ENCODE data around the gene ARL5C.

Gene ARL5C, protein sequence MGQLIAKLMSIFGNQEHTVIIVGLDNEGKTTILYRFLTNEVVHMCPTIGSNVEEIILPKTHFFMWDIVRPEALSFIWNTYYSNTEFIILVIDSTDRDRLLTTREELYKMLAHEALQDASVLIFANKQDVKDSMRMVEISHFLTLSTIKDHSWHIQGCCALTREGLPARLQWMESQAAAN

DNA sequence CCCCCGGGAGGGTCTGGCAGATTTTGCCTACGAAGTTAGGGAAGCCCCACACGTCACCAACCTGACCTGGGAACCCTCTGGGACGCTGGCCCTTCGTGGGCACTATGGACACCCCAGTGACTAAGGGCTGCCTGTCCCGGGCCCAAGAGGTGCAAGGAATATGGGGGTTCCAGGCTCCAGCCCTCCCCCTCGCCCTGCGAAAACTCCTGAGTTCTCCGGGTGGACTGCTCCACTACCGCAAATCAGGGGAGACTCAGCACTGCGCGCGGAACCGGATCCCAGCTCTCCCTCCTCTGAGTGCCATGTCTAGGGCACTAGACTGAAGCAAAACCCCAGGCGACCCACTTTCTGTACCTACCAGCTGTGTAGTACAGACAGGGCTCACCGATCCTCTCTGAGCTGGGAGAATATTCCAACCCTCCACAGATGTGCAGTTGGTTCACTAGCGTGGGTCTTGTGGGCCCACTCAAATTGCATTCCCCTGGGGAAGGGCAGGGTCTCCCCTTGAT, at the start of gene ARL5C:
TSS of gene ARL5C (minus strand) at position 321 of the 509 bp plus-strand sequence. CDS start 401 bp downstream, outside the sequence.
- FAIRE-seq, result no peak

DNA sequence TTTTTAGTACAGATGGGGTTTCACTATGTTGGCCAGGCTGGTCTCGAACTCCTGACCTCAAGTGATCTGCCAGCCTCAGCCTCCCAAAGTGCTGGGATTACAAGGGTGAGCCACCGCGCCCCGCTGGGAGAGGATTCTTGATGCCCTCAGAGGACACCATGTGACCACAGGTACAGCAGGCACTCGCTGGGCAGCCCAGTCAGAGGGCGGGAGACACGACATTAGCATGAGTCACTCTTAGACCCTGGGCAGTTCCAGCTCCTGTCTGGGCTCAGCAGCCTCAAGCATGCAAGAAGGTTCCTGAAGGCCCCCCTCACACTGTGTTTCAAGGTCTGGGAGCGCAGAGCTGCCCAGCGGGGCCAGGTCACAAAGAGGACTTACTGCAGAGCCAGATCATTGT, 47.9 kb upstream of the ARL5C start:
- FAIRE-seq, result no peak

DNA sequence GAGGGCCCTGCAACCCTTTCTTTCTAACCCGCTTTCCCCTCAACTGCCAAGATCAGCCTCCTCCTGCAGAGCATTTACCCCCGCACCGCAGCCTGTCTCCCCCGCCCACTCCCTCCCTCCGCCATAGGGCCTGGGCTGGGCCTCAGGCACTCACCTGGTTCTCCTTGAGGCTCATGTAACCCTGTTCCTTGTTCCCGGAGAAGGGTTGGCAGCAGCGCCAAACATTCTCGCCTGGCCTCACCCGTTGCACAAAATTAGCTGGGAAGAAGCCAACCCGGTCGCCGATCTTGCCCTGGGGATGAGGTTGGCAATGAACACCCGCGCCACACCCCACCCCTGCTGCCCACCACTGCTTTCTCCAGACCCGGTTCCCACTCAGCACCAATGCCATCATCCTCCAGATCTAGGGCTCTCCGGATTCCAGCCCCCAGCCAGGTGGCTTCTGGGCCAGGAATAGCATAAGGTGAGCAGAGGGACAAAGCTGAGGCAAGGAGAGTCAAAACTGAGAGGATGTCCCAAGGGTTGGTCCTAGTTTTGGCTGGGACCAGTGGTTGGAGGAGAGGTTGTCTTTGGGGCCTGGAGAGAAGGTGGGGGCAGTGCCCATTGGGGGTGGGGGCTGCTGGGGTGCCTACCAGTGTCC, 47.0 kb upstream of the ARL5C start:
- no peak for FAIRE-seq

DNA sequence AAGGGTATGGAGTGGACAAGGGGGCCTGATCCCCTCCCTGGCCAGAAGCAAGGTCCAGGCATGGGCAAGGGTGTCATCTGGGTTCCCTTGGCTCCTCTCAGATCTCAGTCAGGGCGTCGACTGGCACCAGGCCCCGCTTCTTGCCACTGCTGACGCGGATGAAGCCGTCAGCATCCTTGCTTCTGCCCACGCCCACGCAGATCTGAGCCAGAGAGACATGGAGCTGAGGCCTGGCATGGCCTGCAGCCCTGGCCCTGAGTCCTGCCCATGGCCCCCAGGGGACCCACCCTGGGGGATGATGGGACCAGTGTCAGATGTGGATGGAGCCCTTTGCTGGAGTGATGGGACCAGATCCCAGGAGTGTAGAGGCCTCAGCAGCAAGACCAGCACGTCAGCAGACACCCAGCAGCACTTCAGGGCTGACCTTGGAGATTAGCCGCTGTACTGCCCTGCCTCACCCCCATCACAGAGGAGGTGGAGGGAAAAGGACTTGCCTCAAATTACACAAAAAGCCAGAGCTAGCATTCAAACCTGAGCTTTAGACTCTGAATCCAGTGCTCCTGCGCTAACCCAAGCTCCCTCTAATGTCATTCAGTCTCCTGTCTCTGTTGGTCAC, 46.3 kb upstream of the ARL5C start:
- FAIRE-seq, result no peak

DNA sequence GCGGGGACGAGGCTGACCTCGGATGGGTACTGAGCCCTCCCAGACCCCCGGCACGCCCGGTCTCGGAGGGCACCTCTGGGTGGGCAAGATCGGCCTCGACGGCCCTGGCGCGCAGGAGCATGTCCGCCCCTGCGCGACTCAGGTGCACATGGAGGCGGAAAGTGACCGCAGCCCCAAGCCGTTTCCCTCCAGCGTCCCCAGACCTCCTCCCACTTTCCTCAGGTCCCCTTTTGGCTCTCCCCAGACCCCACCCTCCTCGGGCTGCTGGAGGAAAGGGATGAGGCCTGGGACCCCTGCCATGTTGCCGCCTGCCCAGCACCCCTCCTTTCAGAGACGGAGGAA, 44.1 kb upstream of the ARL5C start:
- FAIRE-seq, result no peak

DNA sequence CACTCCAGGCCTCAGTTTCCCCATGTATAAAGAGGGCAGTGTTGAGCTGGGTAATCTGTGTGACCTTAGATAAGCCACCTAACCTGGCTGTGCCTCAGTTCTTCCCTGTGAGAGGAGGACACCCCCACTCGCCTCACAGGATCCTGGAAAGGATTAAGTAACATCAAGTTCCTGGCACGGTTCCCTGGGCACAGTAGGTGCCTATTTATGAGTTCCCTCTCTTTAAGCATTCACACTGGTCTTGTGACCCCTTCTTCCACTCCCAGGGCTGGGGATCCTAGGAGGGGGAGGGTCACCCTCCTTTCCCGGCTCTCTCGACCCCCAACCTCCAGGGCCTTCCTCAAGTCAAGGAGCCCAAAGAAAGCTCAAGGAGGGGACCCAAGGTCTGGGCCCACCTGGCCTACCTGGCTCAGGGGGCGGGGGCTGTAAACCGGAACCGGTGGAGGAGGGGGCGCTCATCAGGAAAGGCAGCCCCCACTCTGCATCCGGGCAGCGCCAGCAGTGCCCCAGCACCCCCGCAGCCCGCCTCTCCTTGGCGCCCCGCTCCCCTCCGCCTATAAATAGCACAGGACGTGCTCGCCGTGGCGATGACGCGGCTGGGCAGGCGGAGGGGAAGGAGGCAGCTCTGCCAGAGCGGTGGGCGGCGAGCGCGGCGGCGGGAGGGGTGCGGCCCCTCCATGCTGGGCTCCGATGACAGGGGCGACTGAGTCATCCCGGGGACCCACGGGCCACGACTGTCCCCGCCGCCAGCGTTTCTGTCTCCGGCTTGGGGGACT, 43.5 kb upstream of the ARL5C start:
- FAIRE-seq, result no peak

DNA sequence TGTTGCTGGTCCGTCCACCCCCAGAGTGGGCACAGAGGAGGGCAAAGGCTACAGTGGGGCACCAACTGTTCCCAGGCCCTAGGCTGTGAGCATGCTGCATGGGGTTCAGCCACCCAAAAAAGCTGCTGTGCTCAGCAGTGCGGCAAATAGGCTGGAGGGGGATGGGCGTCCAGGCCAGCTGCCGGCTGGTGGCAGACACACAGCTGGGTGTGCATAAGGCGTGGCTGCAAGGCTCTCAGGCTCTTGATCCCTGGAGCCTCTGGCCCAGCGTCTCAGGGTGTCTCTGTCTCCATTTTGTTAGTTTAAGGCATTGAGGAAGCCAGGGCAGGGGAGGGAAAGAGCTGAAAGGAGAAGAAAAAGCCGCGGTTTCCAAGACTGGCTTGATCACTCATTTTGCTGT, 42.9 kb upstream of the ARL5C start:
- FAIRE-seq, result no peak

DNA sequence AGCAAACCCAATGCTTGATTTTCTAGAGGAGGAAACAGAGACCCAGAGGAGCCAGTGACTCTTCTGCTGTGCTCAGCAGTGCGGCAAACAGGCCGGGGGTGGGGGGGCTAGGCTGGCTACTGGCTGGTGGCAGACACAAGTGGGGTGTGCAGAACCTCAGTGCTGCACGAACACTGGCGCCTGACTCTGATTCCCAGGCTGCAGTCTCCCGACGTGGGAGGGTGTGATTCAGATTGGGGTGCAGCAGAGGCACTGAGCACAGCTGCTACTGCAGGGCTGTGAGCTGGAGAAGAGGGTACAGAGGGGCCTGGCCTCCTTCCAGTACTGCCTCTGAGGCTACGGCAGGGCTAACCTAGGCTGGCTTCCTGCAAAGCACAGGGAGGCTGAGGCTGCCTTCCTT, 42.2 kb upstream of the ARL5C start:
- no peak for FAIRE-seq

DNA sequence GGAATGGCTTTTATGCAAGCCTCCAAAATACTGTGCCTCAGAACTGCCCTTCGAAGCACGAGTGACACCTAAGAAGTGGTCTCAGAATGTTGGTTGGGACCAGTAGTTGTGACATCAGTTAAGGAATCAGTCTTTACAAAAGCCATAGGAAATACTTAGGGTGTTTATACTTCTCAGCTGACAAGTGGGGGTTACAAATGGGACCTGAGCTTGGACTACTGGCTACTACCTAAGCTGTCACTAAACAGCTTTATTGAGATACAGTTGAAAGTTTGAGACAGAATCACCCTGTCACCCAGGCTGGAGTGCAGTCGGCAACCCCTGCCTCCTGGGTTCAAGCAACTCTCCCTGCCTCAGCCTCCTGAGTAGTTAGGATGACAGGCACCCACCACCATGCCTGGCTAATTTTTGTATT, 39.2 kb upstream of the ARL5C start:
- FAIRE-seq, result no peak

DNA sequence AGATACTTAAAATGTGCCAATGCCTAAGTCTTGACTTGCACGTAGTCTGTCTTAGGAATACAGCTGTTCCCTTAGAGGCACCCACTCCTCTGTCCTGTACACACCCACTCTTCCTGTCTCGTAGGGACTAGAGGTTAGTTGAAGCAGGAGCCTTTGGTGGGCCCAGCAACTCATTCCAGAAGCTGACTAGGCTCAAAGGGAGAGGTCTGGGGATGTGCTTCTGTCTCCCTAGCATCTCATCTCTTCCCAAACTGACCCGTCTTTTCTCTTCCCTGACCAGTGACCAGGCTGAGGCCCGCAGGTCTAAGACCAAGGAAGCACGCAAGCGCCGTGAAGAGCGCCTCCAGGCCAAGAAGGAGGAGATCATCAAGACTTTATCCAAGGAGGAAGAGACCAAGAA, 38.3 kb upstream of the ARL5C start:
- FAIRE-seq, result no peak

DNA sequence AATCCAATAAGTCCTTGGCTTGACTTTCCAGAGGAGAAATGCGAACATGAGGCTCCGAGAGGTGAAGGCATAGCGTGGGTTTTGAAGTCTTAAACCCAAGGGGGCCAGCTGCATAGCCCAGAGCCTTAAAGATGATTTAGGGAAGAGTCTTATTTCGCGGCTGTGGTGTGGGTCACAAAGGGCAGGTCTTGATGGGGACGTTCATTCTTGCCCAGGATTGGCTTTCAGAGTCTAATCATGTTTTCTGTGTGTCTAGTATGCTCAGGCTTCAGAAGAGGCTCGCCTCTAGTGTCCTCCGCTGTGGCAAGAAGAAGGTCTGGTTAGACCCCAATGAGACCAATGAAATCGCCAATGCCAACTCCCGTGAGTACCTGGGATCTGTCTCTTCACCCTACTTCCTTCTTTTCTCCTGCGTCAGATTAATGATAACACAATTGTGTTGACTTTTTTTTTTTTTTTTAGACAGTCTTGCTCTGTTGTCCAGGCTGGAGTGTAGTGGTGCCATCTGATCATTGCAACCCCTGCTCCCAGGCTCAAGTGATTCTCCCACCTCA, 35.1 kb upstream of the ARL5C start:
- FAIRE-seq, result no peak

DNA sequence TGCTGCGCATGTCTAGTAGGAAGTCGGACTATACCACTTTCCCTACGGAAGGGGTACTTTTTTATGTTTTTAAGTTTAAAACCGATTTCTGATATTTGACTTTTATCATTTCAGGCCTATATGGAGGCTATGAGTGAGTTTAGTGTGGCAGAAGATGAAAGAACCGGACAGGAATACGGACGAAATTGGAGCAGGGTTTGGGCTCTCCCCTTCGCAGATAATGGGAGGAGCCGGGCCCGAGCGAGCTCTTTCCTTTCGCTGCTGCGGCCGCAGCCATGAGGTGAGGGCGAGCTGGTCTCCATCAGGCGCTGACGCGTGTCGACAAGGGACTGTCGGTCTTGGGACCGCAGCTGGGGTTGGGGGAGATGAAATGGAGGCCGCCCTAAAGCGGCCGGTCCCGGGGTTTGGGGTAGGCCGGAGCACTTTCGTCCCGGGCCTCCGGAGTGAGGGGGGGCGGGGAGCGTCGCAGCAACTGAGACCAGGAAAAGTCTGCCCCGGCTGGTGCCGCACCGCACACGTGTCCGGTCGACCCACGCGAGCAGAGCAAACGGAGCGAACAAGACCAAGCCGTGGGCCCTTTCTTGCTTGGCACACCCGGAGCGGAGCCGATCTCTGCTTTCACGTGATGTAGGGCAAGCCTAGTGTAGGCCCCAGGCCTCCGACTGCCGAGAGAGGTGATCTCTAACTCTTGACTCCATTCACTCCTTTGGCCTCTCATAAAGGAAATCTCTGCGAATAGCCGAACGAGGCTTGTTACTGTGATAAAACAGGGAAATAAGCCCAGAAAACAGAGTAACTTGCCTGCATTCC, 34.3 kb upstream of the ARL5C start, which contains the start of gene RPL19:
TSS of gene RPL19 (plus strand) at position 214 of the 810 bp plus-strand sequence. CDS start at position 276, 62 bp downstream.
- no peak for FAIRE-seq

DNA sequence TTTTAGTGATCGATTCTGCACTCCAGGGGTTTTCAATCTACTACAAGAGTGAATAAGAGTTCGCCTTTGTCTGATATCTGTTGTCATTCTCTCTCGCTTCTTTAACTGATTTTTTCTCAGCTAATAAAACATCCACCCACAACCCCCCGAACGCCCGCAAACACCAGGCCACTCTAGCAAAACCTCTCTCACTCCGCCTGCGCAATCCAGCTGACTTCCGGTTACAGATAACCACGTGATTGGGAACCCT, 33.8 kb upstream of the ARL5C start:
- no peak for FAIRE-seq

DNA sequence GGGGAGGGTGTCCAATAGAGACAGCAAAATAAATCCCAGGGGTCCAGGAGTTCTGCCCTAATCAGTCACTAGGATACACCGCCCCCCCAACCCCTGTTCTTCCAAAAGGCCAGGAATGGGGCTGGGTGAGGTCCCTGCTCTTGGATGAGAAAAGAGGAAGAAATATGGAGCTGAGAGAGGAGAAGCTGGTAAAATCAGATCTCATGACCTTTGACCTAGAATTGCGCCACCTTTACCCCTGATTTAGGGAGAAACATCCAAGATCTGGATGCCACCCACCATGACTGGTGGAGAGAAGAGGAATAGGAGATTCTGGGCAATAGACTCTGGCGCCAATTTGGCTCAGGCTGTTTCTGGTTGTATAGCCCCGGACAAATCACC, 32.2 kb upstream of the ARL5C start:
- FAIRE-seq, result no peak

DNA sequence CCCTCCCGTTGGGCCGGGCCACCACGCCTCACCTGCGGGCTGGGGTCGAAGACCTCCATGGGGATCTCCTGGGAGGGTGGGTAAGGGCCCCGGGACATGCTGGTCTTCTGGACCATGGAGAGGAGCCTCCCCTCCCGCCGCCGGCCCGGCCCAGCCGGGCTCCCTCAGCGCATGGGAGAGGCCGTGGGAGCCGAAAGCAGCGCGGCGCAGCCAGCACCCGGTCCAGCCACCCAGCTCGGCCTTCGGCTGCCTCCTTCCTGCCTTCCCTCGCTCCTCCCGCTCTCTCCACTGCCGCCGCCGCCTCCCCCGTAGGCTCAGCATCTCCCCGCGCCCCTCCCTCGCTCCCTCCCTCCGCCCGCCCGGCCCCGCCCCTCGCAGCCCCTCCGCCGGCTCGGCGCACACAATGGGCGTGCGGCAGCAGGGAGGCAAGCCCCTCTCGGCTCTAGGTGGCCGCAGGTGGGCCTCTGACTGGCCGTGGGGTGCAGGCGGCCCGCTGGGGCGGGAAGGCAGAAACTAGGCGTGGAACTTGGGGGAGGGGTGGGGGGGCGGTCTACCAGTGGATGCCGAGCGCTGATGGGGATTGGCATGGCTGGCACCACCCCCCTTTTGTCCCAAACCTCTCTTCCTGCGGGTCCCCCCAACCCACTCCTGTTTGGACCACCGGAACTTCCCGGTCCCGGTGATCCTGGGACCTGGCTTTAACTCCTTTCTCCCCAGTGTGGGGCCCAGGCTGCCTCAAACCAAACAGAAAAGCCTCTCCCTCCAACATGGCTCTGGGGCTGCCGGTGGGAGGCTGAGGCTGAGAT, 31.6 kb upstream of the ARL5C start, which contains the start of gene CACNB1:
TSS of gene CACNB1 (minus strand) at position 290 of the 806 bp plus-strand sequence. CDS start at position 116, 174 bp downstream.
- FAIRE-seq, result no peak

DNA sequence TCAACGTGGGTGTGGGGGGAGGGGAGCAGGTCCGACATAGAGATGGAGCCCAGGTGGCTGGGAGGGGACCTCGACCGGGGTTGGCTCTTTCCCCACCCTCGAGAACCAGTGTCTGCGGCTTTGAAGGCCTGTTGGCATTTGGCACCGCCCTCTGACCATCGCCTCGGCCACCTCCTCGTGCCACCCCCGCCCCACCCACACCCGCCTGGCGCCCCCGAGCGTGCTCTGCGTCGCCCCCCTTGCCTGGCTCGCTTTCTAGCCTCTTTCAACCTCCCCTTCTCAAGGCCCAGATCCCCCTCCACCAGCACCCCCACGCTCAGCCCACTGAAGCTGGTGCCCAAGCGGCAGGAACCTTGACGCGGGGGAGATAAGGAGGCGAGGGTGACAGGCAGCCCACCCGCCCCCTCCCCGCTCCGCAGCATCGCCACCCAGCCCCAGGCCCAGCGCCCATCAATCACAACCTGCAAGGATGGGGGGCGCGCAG, 30.9 kb upstream of the ARL5C start:
- FAIRE-seq, result no peak

DNA sequence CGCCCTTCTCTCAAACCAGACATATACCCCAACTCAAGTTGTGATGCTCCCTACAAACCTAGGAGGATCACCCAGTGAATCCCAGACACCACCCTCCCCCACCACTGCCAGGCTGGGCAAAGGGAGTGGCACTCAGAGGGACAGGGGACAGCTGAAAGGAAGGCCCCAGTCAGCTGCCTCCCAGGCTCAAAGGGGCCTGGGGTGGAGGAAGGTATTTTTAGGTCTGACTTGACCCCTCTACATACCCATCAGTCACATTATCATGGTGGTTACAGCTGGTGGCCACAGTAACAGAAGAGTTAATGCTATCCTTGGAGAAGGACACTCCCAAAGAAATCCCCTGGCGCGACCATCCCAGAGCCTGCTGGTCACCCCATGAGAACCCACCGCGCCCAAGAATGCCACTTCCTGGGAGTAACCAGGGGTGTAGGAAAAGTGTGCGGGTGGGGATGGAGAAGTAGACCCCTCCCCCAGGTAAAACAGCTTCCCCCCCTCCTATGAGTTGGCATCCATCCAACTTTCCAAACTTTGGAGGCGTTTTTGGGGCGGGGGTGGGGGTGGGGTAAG, 30.4 kb upstream of the ARL5C start:
- no peak for FAIRE-seq

DNA sequence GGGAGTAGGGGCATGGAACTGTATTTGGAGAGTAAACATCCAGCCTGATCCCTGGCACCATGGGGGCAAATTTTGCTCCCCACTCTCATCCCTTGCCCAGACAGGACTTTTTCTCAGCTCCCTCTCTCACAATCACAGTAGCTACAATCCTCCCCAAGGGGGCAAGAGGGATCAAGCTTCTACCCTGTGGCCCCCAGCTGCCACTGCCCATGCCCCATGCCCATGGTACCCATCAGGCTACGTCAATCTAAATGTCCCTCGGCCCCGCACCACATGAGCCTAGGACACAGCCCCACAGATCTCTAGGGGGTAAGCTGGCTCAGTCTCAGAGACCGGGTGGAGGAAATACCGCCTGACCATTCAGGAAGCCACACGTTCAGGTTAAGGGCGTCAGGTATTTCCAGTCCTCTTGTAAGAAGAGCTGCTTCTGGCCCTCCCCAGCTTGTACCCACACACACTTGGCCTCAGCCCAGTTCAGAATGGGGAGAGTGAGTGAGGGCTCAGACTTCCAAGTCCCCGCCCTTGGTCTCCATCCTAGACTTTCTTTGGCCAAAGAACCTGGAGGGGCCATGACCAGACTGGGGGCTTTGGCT, 29.7 kb upstream of the ARL5C start:
- no peak for FAIRE-seq

DNA sequence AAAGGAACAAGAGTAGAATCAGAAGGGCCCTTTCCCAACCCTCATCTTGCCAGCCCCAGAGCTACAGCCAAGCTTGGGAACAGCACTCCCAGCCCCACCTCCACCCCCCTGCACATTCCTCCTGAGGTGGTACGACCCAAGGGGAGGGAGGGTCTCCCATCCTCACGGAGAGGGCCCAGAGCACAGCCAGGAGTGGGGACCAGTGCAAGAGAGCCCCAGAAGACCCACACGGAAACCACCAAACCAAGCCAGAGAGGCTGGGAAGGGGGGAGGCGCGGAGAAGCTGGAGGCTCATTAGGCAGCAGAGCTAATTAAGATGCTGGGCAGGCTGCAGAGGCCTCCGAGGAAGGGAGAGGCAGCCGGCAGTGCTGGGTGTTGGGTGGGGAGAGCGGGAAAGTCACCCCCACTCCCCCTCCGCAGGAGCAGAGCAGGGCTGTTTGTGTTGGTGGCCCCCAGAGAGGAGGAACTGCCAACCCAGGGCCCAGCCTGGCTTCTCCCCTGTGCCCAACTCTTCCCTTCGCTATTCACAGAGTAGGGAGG, 29.1 kb upstream of the ARL5C start:
- no peak for FAIRE-seq
